DMS53 treated with DMSO at 0.1 percent for 48 hours (cell line): Measurements from ENCODE around the gene SSBP4.

Experiments
- DNase-seq: peaks from one replicate; lab custom pipeline; 2025; ENCODE audit not compliant: unreplicated experiment; lab: John Stamatoyannopoulos, UW

Gene SSBP4

DNA sequence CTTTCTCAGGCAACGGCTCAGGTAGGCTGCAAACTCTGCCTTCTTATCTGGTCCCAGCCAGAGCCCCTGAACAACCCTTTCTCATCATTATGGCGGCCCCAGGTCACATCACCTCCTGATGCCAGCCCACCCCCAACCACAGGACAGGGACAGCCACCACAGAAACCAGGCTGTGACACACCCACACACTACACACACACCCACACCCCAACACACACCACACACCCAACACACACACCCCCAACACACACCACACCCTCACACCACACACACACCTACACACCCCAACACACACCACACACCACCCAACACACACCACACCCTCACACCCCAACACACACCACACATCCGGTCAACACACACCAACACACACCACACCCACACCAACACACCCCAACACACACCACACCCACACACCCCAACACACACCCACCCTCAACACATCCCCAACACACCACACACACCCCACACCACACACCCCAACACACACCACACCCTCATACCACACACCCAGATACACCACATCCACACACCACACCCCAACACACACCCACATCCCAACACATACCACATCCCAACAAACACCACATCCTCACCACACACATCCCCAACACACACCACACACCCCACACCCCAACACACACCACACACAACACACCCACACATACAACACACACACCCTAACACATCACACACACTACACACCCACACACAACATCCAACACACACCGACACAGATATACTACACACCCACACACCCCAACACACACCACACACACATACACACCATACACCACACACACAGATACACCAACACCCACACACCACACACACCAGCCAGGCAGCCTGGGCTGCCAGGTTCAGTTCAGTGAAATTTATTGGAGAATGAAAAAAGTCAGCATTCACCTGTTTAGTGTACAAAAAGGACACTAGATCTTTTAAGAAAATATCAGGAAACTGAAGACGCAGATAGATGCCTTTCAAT lies 22.9 kb downstream of the SSBP4 start:
- no peak for DNase-seq

DNA sequence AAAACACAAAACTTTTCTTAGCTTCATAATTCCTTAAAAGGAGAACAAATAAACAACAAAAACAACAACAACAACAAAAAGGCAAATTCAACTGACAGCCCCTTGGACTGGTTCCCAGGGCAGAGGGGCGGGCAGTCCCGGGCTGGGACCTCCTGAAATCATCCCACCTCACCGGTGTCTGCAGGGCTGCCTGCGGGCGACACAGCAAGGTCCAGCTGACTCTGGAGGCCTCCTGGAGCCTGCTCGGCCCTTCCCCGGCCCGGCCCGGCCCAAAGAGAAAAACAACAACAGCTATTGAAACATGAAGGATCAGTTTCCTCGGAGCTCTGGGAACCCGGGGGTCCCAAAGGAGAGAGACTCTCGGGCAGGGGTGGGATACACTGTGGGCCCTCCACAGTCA lies 23.7 kb downstream of the SSBP4 start:
- no peak for DNase-seq

DNA sequence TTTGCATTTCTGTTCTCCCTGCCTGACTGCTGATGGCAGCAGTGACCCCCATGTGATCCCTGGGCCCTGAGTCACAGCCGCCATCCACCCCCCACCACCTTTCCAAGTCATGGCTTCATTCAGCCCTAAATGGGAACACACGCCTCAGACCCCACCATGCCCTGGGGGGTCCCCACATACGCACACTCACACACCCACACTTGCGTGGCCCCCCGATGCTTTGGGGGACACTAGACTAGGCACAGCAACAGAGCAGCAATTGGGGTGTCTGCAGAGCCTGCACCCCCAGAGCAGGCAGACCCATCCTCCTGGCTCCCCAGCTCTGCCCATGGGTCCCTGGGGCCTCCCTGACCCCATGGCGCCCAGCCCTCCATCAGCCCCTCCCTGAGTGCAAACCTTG lies 24.2 kb downstream of the SSBP4 start:
- no peak for DNase-seq

DNA sequence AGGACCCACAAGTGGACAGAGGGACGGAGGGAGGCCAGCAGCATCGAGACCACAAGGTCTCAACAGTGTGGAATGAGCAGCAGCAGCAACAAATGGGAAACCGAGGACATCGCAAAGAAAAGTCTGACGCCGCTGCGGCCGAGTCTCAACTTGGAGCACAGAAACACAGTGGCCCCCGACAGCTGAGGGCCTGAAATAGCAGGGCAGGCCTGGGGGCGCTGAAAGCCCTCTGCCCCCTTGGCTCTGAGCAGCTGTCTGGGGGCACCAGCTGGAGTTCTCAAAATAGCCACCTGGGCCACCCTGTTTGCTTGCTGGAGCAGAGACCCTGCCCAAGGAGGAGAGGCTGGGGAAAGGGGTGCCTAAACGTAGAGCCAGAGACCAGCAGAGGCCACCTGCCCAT lies 24.6 kb downstream of the SSBP4 start:
- DNase-seq = no peak

DNA sequence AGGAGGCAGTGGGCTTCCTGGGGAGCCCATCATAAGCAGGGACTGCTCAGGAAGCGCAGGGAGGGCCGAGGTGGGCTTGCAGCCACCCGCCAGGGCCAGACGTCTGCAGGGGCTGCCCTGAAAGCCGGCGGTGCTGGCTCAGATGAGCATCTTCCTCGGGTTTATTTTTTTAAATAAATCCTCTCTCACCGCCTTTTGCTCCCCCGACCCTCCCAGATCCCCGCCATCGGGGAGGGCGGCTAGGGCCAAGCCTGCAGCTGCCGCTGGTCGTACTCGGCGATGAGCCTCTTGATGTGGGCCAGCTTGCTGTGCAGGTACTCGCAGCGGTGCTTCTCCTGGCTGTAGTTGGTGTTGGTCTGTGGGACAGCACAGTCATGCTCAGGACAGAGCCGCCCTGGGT lies 25.3 kb downstream of the SSBP4 start:
- DNase-seq = no peak

DNA sequence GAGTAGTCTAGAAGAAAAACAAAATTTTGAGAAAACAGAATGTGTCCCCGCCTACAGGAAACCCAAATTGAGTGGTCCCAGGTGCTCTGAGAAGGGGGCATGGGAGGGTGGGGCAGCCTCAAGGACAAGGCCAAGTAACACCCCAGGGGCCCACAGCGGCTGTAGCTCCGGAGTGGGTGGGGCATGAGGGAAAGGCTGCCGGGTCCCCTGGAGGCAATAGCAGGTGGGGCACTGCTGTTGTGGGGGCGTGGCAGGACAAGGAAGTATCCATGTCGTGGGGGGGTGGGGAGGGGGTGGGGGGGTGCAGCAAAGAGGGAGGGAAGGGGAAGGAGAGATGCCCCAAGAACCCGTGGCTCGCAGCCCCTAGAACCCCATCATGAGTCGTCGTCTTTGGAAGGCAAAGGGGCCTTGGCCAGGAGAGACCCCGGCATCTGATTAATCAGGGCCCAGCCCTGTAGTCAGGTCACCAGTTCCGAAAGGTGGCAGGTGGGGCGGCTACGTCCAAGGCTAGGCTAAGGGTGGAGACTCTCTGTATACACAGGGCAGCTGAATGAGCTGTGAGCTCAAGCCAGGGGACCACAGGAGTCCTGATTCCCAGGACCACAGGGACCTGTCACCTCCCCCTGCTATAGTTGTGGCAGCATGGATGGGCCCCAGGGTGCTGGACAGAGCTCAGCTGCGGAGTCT lies 26.2 kb downstream of the SSBP4 start:
- DNase-seq = no peak

DNA sequence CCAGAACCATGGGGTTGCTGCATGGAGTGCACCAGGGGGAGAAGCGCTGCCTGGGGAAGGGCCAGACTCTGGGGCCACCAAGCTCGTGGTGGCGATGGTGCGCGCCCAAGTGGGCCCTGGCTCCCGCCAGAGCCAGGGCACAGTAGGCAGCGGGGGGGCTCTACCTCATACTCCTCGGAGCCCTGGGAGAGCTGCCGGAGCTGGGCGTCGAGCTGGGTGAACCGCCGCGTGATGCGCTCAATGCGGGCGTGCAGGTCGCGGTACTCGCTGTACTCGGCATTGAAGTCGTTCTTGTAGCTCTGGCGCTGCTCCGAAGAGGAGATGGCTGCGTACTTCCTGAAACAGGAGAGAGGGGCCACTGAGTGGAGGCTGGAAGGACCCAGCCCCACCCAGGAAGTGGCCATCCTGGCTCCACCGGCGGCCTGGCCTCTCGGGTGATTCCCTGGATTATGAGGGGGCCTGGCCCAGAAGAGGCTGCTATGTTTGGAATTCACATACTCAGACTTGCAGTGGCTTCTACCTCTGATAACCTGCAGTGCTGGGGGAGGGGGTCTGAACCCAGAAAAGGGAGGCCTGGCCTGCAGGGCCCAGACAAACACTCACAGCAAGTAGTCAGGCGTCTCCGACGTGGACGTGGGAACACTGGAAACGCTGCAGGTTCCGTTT lies 27.1 kb downstream of the SSBP4 start:
- DNase-seq = no peak

DNA sequence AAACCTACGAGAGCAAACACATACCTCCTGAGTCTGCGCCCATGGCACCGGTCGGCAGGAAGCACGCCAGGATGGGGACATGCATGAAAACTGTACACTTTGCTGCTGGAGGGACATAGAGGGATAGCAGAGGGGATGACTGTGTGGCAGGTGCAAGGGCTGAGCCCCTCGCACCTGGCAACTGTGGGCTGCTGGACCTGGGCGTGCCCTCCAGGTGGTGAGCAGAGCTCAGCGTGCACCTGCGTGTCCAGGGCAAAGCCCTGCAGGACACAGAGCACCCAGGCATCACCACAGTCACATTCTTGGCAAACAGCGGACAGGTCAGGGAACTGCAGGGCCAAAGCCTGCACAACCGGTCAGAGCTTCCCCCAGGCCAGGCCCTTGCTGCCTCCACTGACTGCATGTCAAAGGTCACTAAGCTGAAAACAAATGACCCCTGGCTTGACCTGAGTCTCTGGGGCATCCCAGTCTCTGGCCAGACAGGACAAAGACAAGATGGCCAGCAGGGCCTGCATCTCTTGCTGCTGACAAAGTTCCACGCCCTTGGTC lies 27.7 kb downstream of the SSBP4 start:
- DNase-seq = no peak

DNA sequence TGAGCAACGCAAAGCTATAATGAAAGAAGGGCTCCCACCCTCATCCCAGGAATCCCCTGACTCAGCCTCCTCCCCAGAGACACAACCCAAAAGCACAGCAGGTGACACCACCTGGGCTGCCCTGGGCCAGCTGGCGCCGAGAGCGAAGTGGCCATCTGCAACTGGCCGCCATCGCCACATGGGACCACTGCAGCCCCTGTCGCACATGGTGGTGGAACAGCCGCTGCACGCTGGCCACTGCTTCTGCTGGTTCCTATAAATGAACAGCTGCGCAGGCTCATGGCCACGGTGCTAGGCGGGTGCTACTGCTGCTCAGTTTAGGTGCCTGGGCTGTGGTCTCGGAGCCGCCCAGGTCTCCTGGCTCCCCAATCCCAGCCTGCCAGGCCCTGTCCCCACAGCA lies 30.4 kb downstream of the SSBP4 start:
- no peak for DNase-seq

DNA sequence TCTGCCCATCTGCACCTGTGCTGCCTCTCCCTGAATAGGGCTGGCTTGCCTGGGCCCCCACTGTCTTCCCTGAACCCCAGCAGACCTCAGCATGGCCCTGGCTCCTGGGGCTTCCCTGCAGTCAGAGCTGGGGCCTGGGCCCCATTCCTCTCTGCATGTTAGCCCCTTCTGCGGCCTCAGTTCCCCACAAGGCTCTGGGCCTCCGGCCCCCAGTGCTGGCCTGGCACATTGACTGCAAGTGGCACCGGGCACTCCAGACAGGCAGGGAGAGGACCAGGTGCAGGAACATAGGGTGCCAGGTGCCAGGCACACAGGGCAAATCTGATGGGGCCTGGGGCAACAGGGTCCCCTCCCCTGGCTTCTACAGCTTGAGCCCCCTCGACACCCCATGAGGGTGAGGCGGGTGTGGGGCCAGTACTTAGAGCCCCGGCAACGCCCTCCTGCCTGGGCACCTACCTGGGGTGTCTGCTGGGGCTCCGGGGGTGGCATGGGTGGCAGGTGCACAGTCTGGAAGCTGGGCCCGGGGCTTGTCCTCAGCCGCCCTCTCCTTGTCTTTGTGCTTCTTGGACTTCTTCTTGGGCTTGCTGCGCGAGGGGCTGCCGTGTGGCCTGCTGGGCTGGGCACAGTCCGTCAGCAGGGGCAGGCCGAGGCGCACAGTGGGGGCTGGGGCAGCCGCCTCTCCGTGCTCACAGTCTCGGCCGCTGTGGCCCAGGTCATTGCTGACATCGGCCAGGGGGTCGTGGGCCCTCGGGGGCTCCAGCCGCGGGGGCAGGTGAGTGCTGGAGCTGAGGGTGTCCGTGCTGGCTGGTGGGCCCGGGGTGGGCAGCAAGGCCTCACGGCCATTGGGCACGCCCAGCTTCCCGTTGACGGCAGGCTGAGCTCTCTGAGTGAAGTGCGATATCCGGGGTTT lies 31.1 kb downstream of the SSBP4 start:
- DNase-seq = no peak

DNA sequence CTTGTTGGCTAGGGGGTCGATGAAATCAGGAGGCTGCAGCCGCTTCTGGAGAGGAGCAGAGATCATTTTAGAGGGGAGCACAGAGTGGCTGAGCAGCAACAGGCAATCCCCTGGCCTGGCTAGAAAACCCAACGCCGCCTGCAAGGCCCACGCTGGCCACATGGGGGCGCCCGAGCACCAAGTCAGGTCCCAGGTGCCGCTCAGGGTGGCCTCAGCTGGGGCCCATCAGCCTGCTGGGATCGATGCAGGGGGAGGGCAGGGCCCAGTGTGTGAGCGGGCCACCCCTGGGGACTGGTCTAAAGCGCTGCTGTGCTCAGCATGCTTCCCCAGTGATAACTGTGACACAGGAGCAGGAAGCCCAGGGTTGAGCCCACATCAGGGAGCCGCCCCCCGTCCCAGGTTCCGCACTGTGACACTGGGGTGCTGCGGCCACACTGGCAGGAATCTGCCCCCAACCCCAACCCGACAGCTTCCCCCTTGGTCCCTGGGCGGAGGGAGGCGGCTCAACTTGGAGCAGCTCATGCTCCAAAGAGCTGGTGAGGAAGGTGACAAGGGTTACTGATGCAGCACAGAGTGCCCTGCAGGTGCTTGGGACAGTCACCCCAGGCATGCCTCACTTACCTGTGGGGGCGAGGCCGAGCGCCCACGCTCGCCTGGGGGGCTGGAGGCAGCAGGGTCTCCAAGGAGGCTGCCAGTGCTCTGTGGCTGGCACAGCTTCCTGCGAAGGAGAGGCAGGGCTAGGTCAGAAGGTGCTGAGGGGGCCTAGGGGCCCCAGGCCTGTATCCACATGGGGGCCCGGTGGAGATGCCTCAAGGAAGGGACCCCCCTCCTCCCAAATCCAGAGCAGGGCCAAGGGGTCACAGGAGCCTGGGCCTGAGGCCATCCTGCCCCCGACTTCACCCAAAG lies 32.0 kb downstream of the SSBP4 start:
- peak; percentile 33 for DNase-seq

DNA sequence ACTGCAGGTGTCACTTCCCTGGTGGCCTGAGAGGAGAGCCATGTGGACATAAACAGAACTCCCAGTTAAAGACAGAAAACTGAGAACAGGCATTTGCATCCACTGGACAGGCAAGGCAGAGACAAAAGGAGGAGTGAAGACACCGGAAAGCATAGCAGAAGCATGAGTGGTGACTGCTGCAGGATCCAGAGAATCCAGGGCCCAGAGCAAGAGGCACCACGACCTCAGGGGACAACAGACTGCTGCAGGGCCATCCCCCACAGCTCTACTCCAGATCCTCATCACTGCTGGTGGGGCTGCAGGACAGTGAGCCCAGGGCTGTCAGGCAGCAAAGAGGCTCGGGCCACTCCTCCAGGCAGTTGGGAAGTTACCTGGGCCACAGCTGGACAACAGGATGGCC lies 33.2 kb downstream of the SSBP4 start:
- no peak for DNase-seq

DNA sequence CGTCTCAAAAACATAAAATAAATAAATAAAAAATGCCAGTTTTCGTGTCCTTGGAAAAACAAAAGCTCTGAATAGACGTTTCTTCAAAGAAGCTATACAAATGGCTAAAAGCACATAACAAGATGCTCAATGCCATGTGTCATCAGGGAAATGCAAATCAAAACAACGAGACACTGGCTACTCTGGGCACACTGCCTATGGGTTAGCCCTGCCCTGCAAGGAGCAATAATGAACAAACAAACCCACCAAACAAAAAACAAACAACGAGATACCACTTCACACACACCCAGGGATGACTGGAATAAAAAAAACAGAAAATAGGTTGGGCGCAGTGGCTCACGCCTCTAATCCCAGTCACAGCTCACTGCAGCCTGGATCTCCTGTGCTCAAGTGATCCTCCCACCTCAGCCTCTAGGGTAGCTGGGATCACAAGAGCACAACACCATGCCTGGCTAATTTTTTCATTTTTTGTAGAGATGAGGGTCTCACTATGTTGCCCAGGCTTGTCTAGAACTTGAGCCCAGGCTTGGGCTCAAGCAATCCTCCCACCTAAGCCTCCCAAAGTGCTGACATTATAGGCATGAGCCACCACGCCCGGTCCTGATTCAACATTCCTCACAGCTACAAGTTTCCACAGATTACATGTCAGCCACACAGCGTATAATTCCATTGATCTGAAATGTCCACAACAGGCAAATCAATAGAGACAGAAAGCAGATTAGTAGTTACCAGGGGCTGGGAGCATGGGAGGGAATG lies 34.2 kb downstream of the SSBP4 start:
- no peak for DNase-seq

DNA sequence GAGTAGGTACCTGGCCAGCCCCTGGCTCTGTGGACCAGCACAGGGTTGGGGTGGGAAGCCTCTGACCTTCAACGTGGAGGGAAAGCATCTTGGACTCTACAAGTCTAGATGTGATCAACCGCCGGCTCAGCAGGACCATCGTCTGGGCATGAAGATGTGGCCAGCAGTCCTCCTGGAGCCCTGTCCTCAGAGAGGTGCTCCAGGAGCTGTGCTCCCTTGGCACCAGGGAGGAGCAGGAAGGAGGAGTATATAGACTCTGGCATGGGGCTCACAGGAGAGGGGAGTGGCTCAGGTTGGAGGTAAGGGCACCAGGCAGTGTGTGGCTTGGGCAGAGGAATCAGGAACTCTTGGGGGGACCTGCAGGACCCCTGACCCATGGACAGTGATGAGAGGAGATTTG lies 37.1 kb downstream of the SSBP4 start:
- no peak for DNase-seq

DNA sequence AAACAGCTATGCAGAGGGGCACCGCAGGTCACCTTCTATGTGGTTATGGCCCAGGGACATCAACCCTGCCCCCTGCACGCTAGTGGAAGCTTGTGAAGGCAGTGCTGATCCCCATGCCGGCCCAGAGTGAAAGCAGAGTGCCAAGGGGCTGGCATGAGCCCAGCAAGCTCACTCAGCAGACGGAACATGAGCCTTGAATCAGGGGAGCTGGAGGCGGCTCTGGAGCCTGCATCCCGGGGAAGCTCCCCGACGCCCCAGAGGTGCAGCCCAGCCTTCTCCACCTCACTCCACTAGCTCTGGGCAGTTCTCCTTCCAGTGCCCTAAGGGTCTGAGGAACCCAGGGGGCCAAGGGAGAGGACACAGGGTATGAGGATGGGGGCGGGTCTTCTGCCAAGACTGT lies 37.8 kb downstream of the SSBP4 start:
- no peak for DNase-seq

DNA sequence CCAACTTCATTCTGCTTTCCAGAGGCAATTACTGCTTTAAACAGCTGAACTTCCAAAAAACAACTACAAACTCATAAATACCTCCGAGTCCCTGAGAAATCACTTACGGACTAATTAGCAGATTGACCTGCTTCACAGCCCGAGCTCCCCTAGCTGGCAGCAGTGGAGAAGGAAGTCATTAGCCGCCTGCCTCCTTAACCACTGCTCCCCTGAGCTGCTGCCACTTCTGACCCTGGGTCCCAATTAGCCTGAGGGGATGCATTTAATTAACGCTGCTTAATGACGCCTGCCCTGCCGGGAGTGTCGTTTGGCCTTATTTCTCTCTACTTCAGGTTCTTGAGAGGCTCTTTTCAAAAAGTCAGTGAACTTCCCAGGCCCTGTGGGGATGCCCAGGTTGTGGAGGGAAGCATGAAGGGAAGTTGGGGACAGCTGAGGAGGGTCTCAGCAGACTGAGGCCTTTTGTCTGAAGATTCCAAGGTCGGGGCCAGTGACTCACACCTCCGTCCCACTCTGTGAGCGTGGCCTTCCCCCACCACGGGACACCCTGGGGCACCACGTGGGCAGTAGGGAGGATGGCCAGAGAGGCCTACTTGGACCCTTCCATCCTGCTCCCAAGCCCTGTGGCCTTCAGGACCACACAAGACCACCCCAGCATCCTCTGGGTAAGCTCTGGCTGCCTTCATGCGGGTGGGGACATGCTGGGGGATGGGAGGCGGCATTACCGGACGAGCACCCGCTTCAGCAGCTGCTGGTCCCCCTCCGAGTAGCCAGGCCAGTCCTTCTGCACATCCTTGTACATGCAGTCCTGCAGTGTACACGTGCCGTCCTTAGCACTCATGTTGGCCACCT lies 38.5 kb downstream of the SSBP4 start:
- no peak for DNase-seq

DNA sequence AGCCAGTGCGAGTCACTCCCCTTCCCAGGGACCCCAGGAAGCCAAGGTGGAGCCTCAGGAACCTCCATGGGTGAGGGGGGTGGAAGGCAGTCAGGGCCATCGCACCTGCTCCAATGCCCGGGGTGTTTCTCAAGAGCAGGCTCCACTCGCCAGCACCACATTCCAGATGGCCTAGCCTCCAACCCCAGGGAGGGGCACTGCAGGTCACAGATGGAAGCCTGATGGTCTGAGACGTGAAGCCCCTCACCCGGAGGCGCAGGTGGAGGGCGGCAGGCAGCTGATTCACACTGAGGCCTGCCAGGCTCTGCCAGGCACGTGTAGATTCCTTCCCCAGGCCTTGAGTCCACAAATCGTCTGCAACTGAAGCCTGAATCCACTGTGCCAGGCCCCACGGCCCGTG lies 41.7 kb downstream of the SSBP4 start:
- DNase-seq = no peak

DNA sequence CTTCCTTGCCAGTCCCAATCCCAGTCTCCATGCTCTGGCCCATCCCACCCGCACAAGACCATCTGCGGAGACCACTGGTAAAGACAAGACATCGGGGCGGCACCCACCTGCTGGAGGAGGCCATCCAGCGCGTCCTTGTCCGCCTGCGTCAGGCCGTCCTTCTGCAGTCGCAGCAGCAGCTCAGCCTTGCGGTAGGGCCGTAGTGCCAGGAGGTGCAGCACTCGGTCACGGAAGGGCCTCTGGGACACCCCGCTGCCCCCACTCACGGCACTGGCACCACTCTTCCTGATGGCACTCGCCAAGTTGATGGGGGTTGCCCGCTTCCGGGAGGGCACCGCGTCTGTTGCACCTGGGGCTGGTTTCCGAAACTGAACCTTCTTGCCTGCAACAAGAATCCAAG lies 42.3 kb downstream of the SSBP4 start:
- DNase-seq = no peak
